H1 (cell line): ENCODE results near the gene XRN2.

Experiments used
- ASH2L ChIP-seq: fragments of 200-600, 300-600 bp; sonication (generic); IDR thresholded peaks from one replicate; pipeline ENCODE4 v1.7.1; 2017; ENCODE audit warnings: low read length
- EZH2 ChIP-seq: fragments of 200-600 bp; sonication (generic); IDR thresholded peaks from 2 replicates; pipeline ENCODE4 v1.7.1; 2012; ENCODE audit warnings: low read depth, mild to moderate bottlenecking, moderate library complexity, low read length, inconsistent platforms; ENCODE audit not compliant: severe bottlenecking
- KDM1A ChIP-seq: fragments of 200-600, 300-600 bp; sonication (generic); IDR thresholded peaks from 2 replicates; pipeline ENCODE4 v1.7.1; 2016; ENCODE audit warnings: mild to moderate bottlenecking, low read length, borderline replicate concordance
- POLR2A ChIP-seq, 2 experiments: IDR thresholded peaks; 1 replicate in 1 of 2; 2 replicates in 1 of 2; pipeline ENCODE4 v1.6.1; 2011; ENCODE audit warnings: low read depth in 2 of 2, low read length in 2 of 2, mild to moderate bottlenecking in 2 of 2; ENCODE audit errors: control extremely low read depth in 1 of 2
- POLR2AphosphoS5 ChIP-seq: IDR thresholded peaks from 2 replicates; pipeline ENCODE4 v1.6.1; 2011; ENCODE audit warnings: low read depth, low read length
- SP1 ChIP-seq: IDR thresholded peaks from 2 replicates; pipeline ENCODE4 v1.6.1; 2011; ENCODE audit warnings: low read depth, low read length
- SRF ChIP-seq: IDR thresholded peaks from 2 replicates; pipeline ENCODE4 v1.6.1; 2011; ENCODE audit warnings: mild to moderate bottlenecking, low read depth, low read length, moderate library complexity
- TCF12 ChIP-seq: IDR thresholded peaks from 2 replicates; pipeline ENCODE4 v1.6.1; 2011; ENCODE audit warnings: low read depth, mild to moderate bottlenecking, low read length
- TF ChIP-seq, protein P1 (sequence below), 3 experiments: IDR thresholded peaks; 1 replicate in 2 of 3; 2 replicates in 1 of 3; pipeline versions ENCODE4 v1.5.1 to v1.6.1; 2011; ENCODE audit warnings: low read length in 3 of 3, mild to moderate bottlenecking in 3 of 3, inconsistent platforms in 2 of 3, low read depth in 1 of 3, moderate library complexity in 1 of 3; ENCODE audit not compliant: insufficient read depth in 1 of 3; ENCODE audit errors: control extremely low read depth in 1 of 3

GRCh38 chr20:21356386-21356785 lies 53.3 kb downstream of the XRN2 start:
- TF ChIP-seq POLR2AphosphoS5: no peak
- TF ChIP-seq, protein P1, sequence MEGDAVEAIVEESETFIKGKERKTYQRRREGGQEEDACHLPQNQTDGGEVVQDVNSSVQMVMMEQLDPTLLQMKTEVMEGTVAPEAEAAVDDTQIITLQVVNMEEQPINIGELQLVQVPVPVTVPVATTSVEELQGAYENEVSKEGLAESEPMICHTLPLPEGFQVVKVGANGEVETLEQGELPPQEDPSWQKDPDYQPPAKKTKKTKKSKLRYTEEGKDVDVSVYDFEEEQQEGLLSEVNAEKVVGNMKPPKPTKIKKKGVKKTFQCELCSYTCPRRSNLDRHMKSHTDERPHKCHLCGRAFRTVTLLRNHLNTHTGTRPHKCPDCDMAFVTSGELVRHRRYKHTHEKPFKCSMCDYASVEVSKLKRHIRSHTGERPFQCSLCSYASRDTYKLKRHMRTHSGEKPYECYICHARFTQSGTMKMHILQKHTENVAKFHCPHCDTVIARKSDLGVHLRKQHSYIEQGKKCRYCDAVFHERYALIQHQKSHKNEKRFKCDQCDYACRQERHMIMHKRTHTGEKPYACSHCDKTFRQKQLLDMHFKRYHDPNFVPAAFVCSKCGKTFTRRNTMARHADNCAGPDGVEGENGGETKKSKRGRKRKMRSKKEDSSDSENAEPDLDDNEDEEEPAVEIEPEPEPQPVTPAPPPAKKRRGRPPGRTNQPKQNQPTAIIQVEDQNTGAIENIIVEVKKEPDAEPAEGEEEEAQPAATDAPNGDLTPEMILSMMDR (IDR thresholded peaks at IDR 0.05; ENCODE audit: control extremely low read depth in 1 of 3, insufficient read depth in 1 of 3, low read depth in 1 of 3, low read length in 3 of 3): no peak
- TF ChIP-seq SP1: no peak
- TF ChIP-seq ASH2L: no peak
- no peak for TF ChIP-seq KDM1A
- TF ChIP-seq POLR2A (IDR thresholded peaks at IDR 0.05; ENCODE audit: control extremely low read depth in 1 of 2, low read depth in 2 of 2, low read length in 2 of 2): no peak
- TF ChIP-seq SRF: no peak
- no peak for TF ChIP-seq EZH2
- TF ChIP-seq TCF12: no peak
